ENCODE data around the gene RPL36.
A peak's percentile ranks its signal among the peaks of the same experiment; 100 is the strongest.

RPL36 gene

GRCh38 chr19:5694956-5695648 lies 5.0 kb downstream of the RPL36 start:
- H3K27ac Mint-ChIP-seq: no peak overlapping the region
- peaks cover 16% of the 10 kb centered on the region for H3K4me1 Mint-ChIP-seq
- H3K4me3 Mint-ChIP-seq: no peak overlapping the region
- TF ChIP-seq CTCF (IDR thresholded peaks at IDR 0.05): no peak
- DNase-seq: no peak
- peaks cover 16% of the 10 kb centered on the region for H3K36me3 Mint-ChIP-seq (ENCODE audit: low read depth)
- H3K9me3 Mint-ChIP-seq: no peaks in the 10 kb centered on the region
- peaks cover 3% of the 10 kb centered on the region for H3K27me3 Mint-ChIP-seq (ENCODE audit: low read depth, poor library complexity)

- H3K4me3 Mint-ChIP-seq: no peak overlapping the region
- peaks cover 22% of the 10 kb centered on the region for H3K36me3 Mint-ChIP-seq (ENCODE audit: low read depth)
- DNase-seq: no peak
- H3K27me3 Mint-ChIP-seq (ENCODE audit: low read depth, poor library complexity): peaks cover under 1% of the 10 kb centered on the region
- TF ChIP-seq CTCF (IDR thresholded peaks at IDR 0.05): no peak
- H3K9me3 Mint-ChIP-seq: peaks cover 2% of the 10 kb centered on the region
- H3K27ac Mint-ChIP-seq: no peak overlapping the region
- H3K4me1 Mint-ChIP-seq: peaks cover 13% of the 10 kb centered on the region
Measured at GRCh38 chr19:5695649-5696195, 5.6 kb downstream of the RPL36 start.

- Mint-ChIP-seq H3K36me3 (ENCODE audit: low read depth) (peaks cover 29% of the 10 kb centered on the region), H3K4me3 (no peak overlapping the region), H3K4me1 (peaks cover 9% of the 10 kb centered on the region), H3K27me3 (ENCODE audit: low read depth, poor library complexity) (no peaks in the 10 kb centered on the region), H3K9me3 (peaks cover 9% of the 10 kb centered on the region), H3K27ac (no peak overlapping the region)
- no peak for DNase-seq
- TF ChIP-seq CTCF (IDR thresholded peaks at IDR 0.05): no peak
Measured at GRCh38 chr19:5696196-5697021, 6.3 kb downstream of the RPL36 start.

- TF ChIP-seq CTCF (IDR thresholded peaks at IDR 0.05): no peak
- Mint-ChIP-seq H3K27ac (peak overlapping the region; percentile 66), H3K27me3 (ENCODE audit: low read depth, poor library complexity) (no peaks in the 10 kb centered on the region), H3K36me3 (ENCODE audit: low read depth) (peaks cover 35% of the 10 kb centered on the region), H3K9me3 (peaks cover 13% of the 10 kb centered on the region), H3K4me1 (peaks cover 5% of the 10 kb centered on the region), H3K4me3 (no peak overlapping the region)
- DNase-seq: no peak
Measured at GRCh38 chr19:5697022-5697889, 7.2 kb downstream of the RPL36 start.

GRCh38 chr19:5697890-5698634 lies 8.0 kb downstream of the RPL36 start:
- H3K36me3 Mint-ChIP-seq (ENCODE audit: low read depth): peaks cover 39% of the 10 kb centered on the region
- no peaks in the 10 kb centered on the region for H3K27me3 Mint-ChIP-seq (ENCODE audit: low read depth, poor library complexity)
- peaks cover 14% of the 10 kb centered on the region for H3K9me3 Mint-ChIP-seq
- DNase-seq: no peak
- peak overlapping the region; percentile 71 for H3K27ac Mint-ChIP-seq
- no peaks in the 10 kb centered on the region for H3K4me1 Mint-ChIP-seq
- no peak for TF ChIP-seq CTCF (IDR thresholded peaks at IDR 0.05)
- H3K4me3 Mint-ChIP-seq: no peak overlapping the region
